Mesenchymal stem cell (in vitro differentiated cells and primary cell): ENCODE data around the gene EFEMP1.

Experiments used
- DNase-seq: peaks from one replicate; pipeline ENCODE4 v3.0.0-alpha.2; 2013
- H2AFZ ChIP-seq: one replicate; pipeline ENCODE4 v1.6.1; 2013; ENCODE audit warnings: low read depth, mild to moderate bottlenecking, control low read depth, inconsistent platforms, low read length, moderate library complexity
- H2AK5ac ChIP-seq: 2 replicates; pipeline ENCODE4 v1.6.1; 2013; ENCODE audit warnings: low read length, moderate library complexity, mild to moderate bottlenecking, inconsistent platforms; ENCODE audit not compliant: severe bottlenecking
- H2BK120ac ChIP-seq: one replicate; pipeline ENCODE4 v1.6.1; 2013; ENCODE audit warnings: low read depth, mild to moderate bottlenecking, inconsistent platforms, low read length, moderate library complexity
- H2BK12ac ChIP-seq, 2 experiments: one replicate each; pipeline ENCODE4 v1.6.1; 2013; ENCODE audit warnings: inconsistent platforms in 2 of 2, low read length in 2 of 2, mild to moderate bottlenecking in 2 of 2, moderate library complexity in 2 of 2, control low read depth in 1 of 2
- H2BK15ac ChIP-seq: one replicate; pipeline ENCODE4 v1.6.1; 2013; ENCODE audit warnings: mild to moderate bottlenecking, low read depth, inconsistent platforms; ENCODE audit not compliant: poor library complexity, severe bottlenecking
- H2BK5ac ChIP-seq: 2 replicates; pipeline ENCODE4 v1.6.1; 2013; ENCODE audit warnings: low read depth, mild to moderate bottlenecking, low read length, control low read depth, inconsistent platforms; ENCODE audit not compliant: poor library complexity, severe bottlenecking
- H3K14ac ChIP-seq, 2 experiments: one replicate each; pipeline ENCODE4 v1.6.1; 2013; ENCODE audit warnings: inconsistent platforms in 2 of 2, low read length in 2 of 2, control low read depth in 1 of 2, mild to moderate bottlenecking in 1 of 2, moderate library complexity in 1 of 2
- H3K18ac ChIP-seq, 2 experiments: one replicate each; pipeline ENCODE4 v1.6.1; 2013; ENCODE audit warnings: inconsistent platforms in 2 of 2, low read length in 2 of 2, control low read depth in 1 of 2, low read depth in 1 of 2, mild to moderate bottlenecking in 1 of 2
- H3K23ac ChIP-seq, 2 experiments: one replicate each; pipeline ENCODE4 v1.6.1; 2013; ENCODE audit warnings: inconsistent platforms in 2 of 2, low read length in 2 of 2, mild to moderate bottlenecking in 2 of 2, moderate library complexity in 2 of 2, control low read depth in 1 of 2
- H3K27ac ChIP-seq: 2 replicates; pipeline ENCODE4 v1.5.1; 2013; ENCODE audit warnings: mild to moderate bottlenecking, moderate library complexity, low read length, control low read depth, inconsistent platforms; ENCODE audit not compliant: poor library complexity, severe bottlenecking
- H3K27me3 ChIP-seq, 2 experiments: 2 replicates each; pipeline versions ENCODE4 v1.6.1 to v1.7.0; 2013; ENCODE audit warnings: low read length in 2 of 2, mild to moderate bottlenecking in 2 of 2, moderate library complexity in 2 of 2, control low read depth in 1 of 2, inconsistent platforms in 1 of 2; ENCODE audit not compliant: control insufficient read depth in 1 of 2, insufficient read depth in 1 of 2
- H3K36me3 ChIP-seq, 2 experiments: 2 replicates each; pipeline versions ENCODE4 v1.6.1 to v1.7.0; 2013; ENCODE audit warnings: low read length in 2 of 2, control low read depth in 1 of 2, inconsistent platforms in 1 of 2, low read depth in 1 of 2, mild to moderate bottlenecking in 1 of 2; ENCODE audit not compliant: insufficient read depth in 2 of 2, control insufficient read depth in 1 of 2
- H3K4ac ChIP-seq, 2 experiments: one replicate each; pipeline ENCODE4 v1.6.1; 2013; ENCODE audit warnings: inconsistent platforms in 2 of 2, low read length in 2 of 2, mild to moderate bottlenecking in 2 of 2, moderate library complexity in 2 of 2, control low read depth in 1 of 2, low read depth in 1 of 2
- H3K4me1 ChIP-seq: 2 replicates; pipeline ENCODE4 v1.6.1; 2013; ENCODE audit warnings: low read depth, low read length, control low read depth; ENCODE audit not compliant: control insufficient read depth, insufficient read depth
- H3K4me2 ChIP-seq: 2 replicates; pipeline ENCODE4 v1.6.1; 2013; ENCODE audit warnings: low read length, mild to moderate bottlenecking, inconsistent platforms; ENCODE audit not compliant: poor library complexity, severe bottlenecking
- H3K4me3 ChIP-seq, 2 experiments: 2 replicates each; pipeline versions ENCODE4 v1.5.1 to v1.7.0; 2013; ENCODE audit warnings: low read length in 2 of 2, mild to moderate bottlenecking in 2 of 2, control low read depth in 1 of 2, low read depth in 1 of 2; ENCODE audit not compliant: insufficient read depth in 1 of 2
- H3K79me1 ChIP-seq: replicated peaks from 2 replicates; pipeline ENCODE4 v1.6.1; 2013; ENCODE audit warnings: mild to moderate bottlenecking, control low read depth, low read length, inconsistent platforms; ENCODE audit not compliant: poor library complexity, severe bottlenecking
- H3K9ac ChIP-seq: 2 replicates; pipeline ENCODE4 v1.7.0; 2013; ENCODE audit warnings: mild to moderate bottlenecking, low read length, moderate library complexity
- H3K9me3 ChIP-seq: 2 replicates; pipeline ENCODE4 v1.7.0; 2013; ENCODE audit warnings: mild to moderate bottlenecking, low read length; ENCODE audit not compliant: control insufficient read depth
- H4K8ac ChIP-seq: one replicate; pipeline ENCODE4 v1.6.1; 2013; ENCODE audit warnings: inconsistent platforms, mild to moderate bottlenecking, low read length, moderate library complexity
- H4K91ac ChIP-seq: one replicate; pipeline ENCODE4 v1.6.1; 2013; ENCODE audit warnings: mild to moderate bottlenecking, low read length, inconsistent platforms
- WGBS: methylation state at CpG from one replicate; pipeline ENCODE4 v1.1.7; 2013; ENCODE audit warnings: mixed read lengths; 5-methylcytosine and 5-hydroxymethylcytosine counted together

EFEMP1 gene

GRCh38 chr2:55846426-55846825 is 77.2 kb downstream of the EFEMP1 start:
- H2BK120ac ChIP-seq: no peak overlapping the region
- H2BK5ac ChIP-seq: no peak overlapping the region
- no peak overlapping the region for H3K18ac ChIP-seq
- no peaks in the 10 kb centered on the region for H3K4me1 ChIP-seq
- no peak overlapping the region for H2BK12ac ChIP-seq
- no peak overlapping the region for H3K14ac ChIP-seq
- no peak overlapping the region for H2BK15ac ChIP-seq
- H2AK5ac ChIP-seq: no peak overlapping the region
- H3K4me3 ChIP-seq: no peak overlapping the region
- H3K9me3 ChIP-seq: no peaks in the 10 kb centered on the region
- H3K27ac ChIP-seq: no peak overlapping the region
- no peak overlapping the region for H3K4me2 ChIP-seq
- H3K9ac ChIP-seq: no peak overlapping the region
- no peak overlapping the region for H3K4ac ChIP-seq
- H3K79me1 ChIP-seq: no peaks in the 10 kb centered on the region
- no peak overlapping the region for H3K23ac ChIP-seq
- H4K8ac ChIP-seq: no peak overlapping the region
- no peaks in the 10 kb centered on the region for H3K27me3 ChIP-seq
- no peak for DNase-seq
- H2AFZ ChIP-seq: no peak overlapping the region
- WGBS: 83% methylated on average over 1 of the region's 1 CpG
- H4K91ac ChIP-seq: no peak overlapping the region
- H3K36me3 ChIP-seq: no peaks in the 10 kb centered on the region

- Histone ChIP-seq H2BK12ac (no peak overlapping the region), H2BK5ac (no peak overlapping the region), H3K9ac (no peak overlapping the region), H2AFZ (no peak overlapping the region), H4K8ac (no peak overlapping the region), H3K4me1 (no peaks in the 10 kb centered on the region), H3K27me3 (no peaks in the 10 kb centered on the region), H2BK15ac (no peak overlapping the region), H2BK120ac (no peak overlapping the region), H3K14ac (no peak overlapping the region), H3K4ac (no peak overlapping the region), H3K18ac (no peak overlapping the region), H3K36me3 (no peaks in the 10 kb centered on the region), H3K79me1 (no peaks in the 10 kb centered on the region), H2AK5ac (no peak overlapping the region), H4K91ac (no peak overlapping the region), H3K9me3 (no peaks in the 10 kb centered on the region), H3K4me2 (no peak overlapping the region), H3K27ac (no peak overlapping the region), H3K23ac (no peak overlapping the region), H3K4me3 (no peak overlapping the region)
- peak; percentile 30 for DNase-seq
- WGBS: 100% methylated on average over 1 of the region's 2 CpGs
Observed at GRCh38 chr2:55844986-55845385, 78.6 kb downstream of the EFEMP1 start.

GRCh38 chr2:55843994-55844345 is 79.6 kb downstream of the EFEMP1 start:
- no CpG with 5 or more reads among the region's 1 CpG for WGBS
- no peak overlapping the region for H4K91ac ChIP-seq

GRCh38 chr2:55843096-55843993 is 80.2 kb downstream of the EFEMP1 start:
- H4K8ac ChIP-seq: no peak overlapping the region
- no peak overlapping the region for H3K23ac ChIP-seq
- no peak overlapping the region for H2AFZ ChIP-seq
- no peaks in the 10 kb centered on the region for H3K9me3 ChIP-seq
- H3K4ac ChIP-seq: no peak overlapping the region
- no peaks in the 10 kb centered on the region for H3K4me1 ChIP-seq
- peak overlapping the region in 1 of 2 experiments; percentile 62 for H3K18ac ChIP-seq
- H3K27me3 ChIP-seq: no peaks in the 10 kb centered on the region
- H2BK15ac ChIP-seq: no peak overlapping the region
- no peak overlapping the region for H3K4me2 ChIP-seq
- no peak overlapping the region for H3K4me3 ChIP-seq
- no peaks in the 10 kb centered on the region for H3K36me3 ChIP-seq
- H3K27ac ChIP-seq: peak overlapping the region; percentile 48
- H3K14ac ChIP-seq: no peak overlapping the region
- peak; percentile 99 for DNase-seq
- H2BK120ac ChIP-seq: peak overlapping the region; percentile 61
- H2BK12ac ChIP-seq: no peak overlapping the region
- peak overlapping the region; percentile 71 for H3K9ac ChIP-seq
- H2BK5ac ChIP-seq: no peak overlapping the region
- H3K79me1 ChIP-seq: no peaks in the 10 kb centered on the region
- H4K91ac ChIP-seq: no peak overlapping the region
- no peak overlapping the region for H2AK5ac ChIP-seq
- WGBS: 11% methylated on average over 6 of the region's 6 CpGs

More at GRCh38 chr2:55843994-55844345, 79.6 kb downstream of the EFEMP1 start:
- H2AFZ ChIP-seq: no peak overlapping the region
- peak overlapping the region in 1 of 2 experiments; percentile 62 for H3K18ac ChIP-seq
- no peaks in the 10 kb centered on the region for H3K9me3 ChIP-seq
- H2BK5ac ChIP-seq: no peak overlapping the region
- no peak overlapping the region for H3K27ac ChIP-seq
- H3K23ac ChIP-seq: no peak overlapping the region
- no peaks in the 10 kb centered on the region for H3K36me3 ChIP-seq
- H2BK120ac ChIP-seq: peak overlapping the region; percentile 61
- DNase-seq: no peak
- H3K4me2 ChIP-seq: no peak overlapping the region
- H3K4me1 ChIP-seq: no peaks in the 10 kb centered on the region
- no peak overlapping the region for H3K4ac ChIP-seq
- no peak overlapping the region for H2BK12ac ChIP-seq
- H3K27me3 ChIP-seq: no peaks in the 10 kb centered on the region
- H3K9ac ChIP-seq: peak overlapping the region; percentile 71
- H3K4me3 ChIP-seq: no peak overlapping the region
- H3K14ac ChIP-seq: no peak overlapping the region
- H4K8ac ChIP-seq: no peak overlapping the region
- H2BK15ac ChIP-seq: no peak overlapping the region
- H2AK5ac ChIP-seq: no peak overlapping the region
- no peaks in the 10 kb centered on the region for H3K79me1 ChIP-seq
